ENCODE measurements around the gene TRPM4. TPM values are rescaled to one million over a fixed set of nuclear protein-coding genes. Genes with fewer than 3 reads are reported as not detected.
"Not testable (repeated sequence)": the region's sequence is repeated elsewhere in the genome, so short reads cannot be mapped to it uniquely, and the experiment has no call there.

Gene TRPM4
- total RNA-seq, 2 experiments from 2014 or later: 20.9 to 44.2 TPM

- Histone ChIP-seq H4K20me1 (ENCODE audit: insufficient read depth, low read length) (no peaks in the 10 kb centered on the region), H3K9me3 (ENCODE audit: low read length) (no peaks in the 10 kb centered on the region), H3K27ac (ENCODE audit: low read depth, low read length, poor library complexity, severe bottlenecking) (no peak overlapping the region), H3K9me2 (ENCODE audit: insufficient read depth, low read length) (no peaks in the 10 kb centered on the region), H2AFZ (ENCODE audit: low read length) (no peak overlapping the region), H3K36me3 (ENCODE audit: insufficient read depth, low read length) (no peaks in the 10 kb centered on the region), H3K4me3 (ENCODE audit: low read depth, low read length, poor library complexity, severe bottlenecking) (no peak overlapping the region), H3K79me2 (ENCODE audit: insufficient read depth, low read depth, low read length) (no peaks in the 10 kb centered on the region), H3K4me2 (ENCODE audit: low read length) (no peak overlapping the region), H3K4me1 (ENCODE audit: insufficient read depth, low read length, poor library complexity, severe bottlenecking) (peaks cover 17% of the 10 kb centered on the region)
- no peak for DNase-seq (ENCODE audit: low spot score)
- TF ChIP-seq EZH2phosphoT487 (IDR thresholded peaks at IDR 0.05; ENCODE audit: borderline replicate concordance, low read depth, low read length) (no peak), CTCF (conservative IDR thresholded peaks at IDR 0.05; ENCODE audit: low read length) (no peak)
- ChIA-PET POLR2A (no interaction called here), CTCF (ENCODE audit: unreplicated experiment) (no interaction called here)
- no TSS peak for BruUV-seq (replicated peaks)
- intact Hi-C loops (cut with micrococcal nuclease; ENCODE audit: unreplicated experiment): loop anchor here (5.0 kb wide), 1 partner anchor 547 kb away; no protein-coding TSS in a partner anchor
These were observed 32.4 kb upstream of the TRPM4 start for GRCh38 chr19:49125025-49125731.

GRCh38 chr19:49126575-49126974 lies 31.0 kb upstream of the TRPM4 start:
- no peak overlapping the region for H3K27ac ChIP-seq (ENCODE audit: low read depth, low read length, poor library complexity, severe bottlenecking)
- BruUV-seq (replicated peaks): no TSS peak
- H3K9me2 ChIP-seq (ENCODE audit: insufficient read depth, low read length): no peaks in the 10 kb centered on the region
- no peaks in the 10 kb centered on the region for H3K79me2 ChIP-seq (ENCODE audit: insufficient read depth, low read depth, low read length)
- POLR2A ChIA-PET: no interaction called here
- no peak overlapping the region for H3K4me3 ChIP-seq (ENCODE audit: low read depth, low read length, poor library complexity, severe bottlenecking)
- DNase-seq (ENCODE audit: low spot score): no peak
- H2AFZ ChIP-seq (ENCODE audit: low read length): no peak overlapping the region
- peaks cover 16% of the 10 kb centered on the region for H3K4me1 ChIP-seq (ENCODE audit: insufficient read depth, low read length, poor library complexity, severe bottlenecking)
- intact Hi-C loops (cut with micrococcal nuclease; ENCODE audit: unreplicated experiment): loop anchor here (5.0 kb wide), 1 partner anchor 546 kb away; no protein-coding TSS in a partner anchor
- H4K20me1 ChIP-seq (ENCODE audit: insufficient read depth, low read length): no peaks in the 10 kb centered on the region
- CTCF ChIA-PET (ENCODE audit: unreplicated experiment): no interaction called here
- H3K36me3 ChIP-seq (ENCODE audit: insufficient read depth, low read length): no peaks in the 10 kb centered on the region
- no peak overlapping the region for H3K4me2 ChIP-seq (ENCODE audit: low read length)
- H3K9me3 ChIP-seq (ENCODE audit: low read length): no peaks in the 10 kb centered on the region
- no peak for TF ChIP-seq CTCF (conservative IDR thresholded peaks at IDR 0.05; ENCODE audit: low read length)
- TF ChIP-seq EZH2phosphoT487 (IDR thresholded peaks at IDR 0.05; ENCODE audit: borderline replicate concordance, low read depth, low read length): no peak

- H3K27ac ChIP-seq (ENCODE audit: low read depth, low read length, poor library complexity, severe bottlenecking); H3K9me2 ChIP-seq (ENCODE audit: insufficient read depth, low read length); BruUV-seq (replicated peaks); H3K36me3 ChIP-seq (ENCODE audit: insufficient read depth, low read length); H3K4me2 ChIP-seq (ENCODE audit: low read length); DNase-seq (ENCODE audit: low spot score); H3K9me3 ChIP-seq (ENCODE audit: low read length); H3K4me3 ChIP-seq (ENCODE audit: low read depth, low read length, poor library complexity, severe bottlenecking); H2AFZ ChIP-seq (ENCODE audit: low read length); H4K20me1 ChIP-seq (ENCODE audit: insufficient read depth, low read length); H3K79me2 ChIP-seq (ENCODE audit: insufficient read depth, low read depth, low read length): not testable (repeated sequence)
- H3K4me1 ChIP-seq (ENCODE audit: insufficient read depth, low read length, poor library complexity, severe bottlenecking): peaks cover 16% of the 10 kb centered on the region
- intact Hi-C loops (cut with micrococcal nuclease; ENCODE audit: unreplicated experiment): loop anchor here (5.0 kb wide), 1 partner anchor 545 kb away; no protein-coding TSS in a partner anchor
- ChIA-PET CTCF (ENCODE audit: unreplicated experiment) (interaction anchor here (0.6 to 0.7 kb wide), 3 partner anchors 9 to 291 kb away, joined by 4 to 5 read pairs (median 4); no protein-coding TSS in a partner anchor), POLR2A (interaction anchor here (0.6 kb wide), 1 partner anchor 11 kb away, joined by 5 read pairs; no protein-coding TSS in a partner anchor)
These were observed 30.4 kb upstream of the TRPM4 start for GRCh38 chr19:49127225-49127624.

Measured in OCI-LY7 (cell line).